Activated CD4-positive, alpha-beta T cell treated with anti-CD3 and anti-CD28 coated beads, Interleukin-2, amount 50 U/mL, for 16 hours (primary cell): ENCODE results near the gene TTC4.

ENCODE experiments used
- DNase-seq: peaks from one replicate; pipeline ENCODE4 v3.0.0-alpha.2; 2020

The TTC4 gene

DNA sequence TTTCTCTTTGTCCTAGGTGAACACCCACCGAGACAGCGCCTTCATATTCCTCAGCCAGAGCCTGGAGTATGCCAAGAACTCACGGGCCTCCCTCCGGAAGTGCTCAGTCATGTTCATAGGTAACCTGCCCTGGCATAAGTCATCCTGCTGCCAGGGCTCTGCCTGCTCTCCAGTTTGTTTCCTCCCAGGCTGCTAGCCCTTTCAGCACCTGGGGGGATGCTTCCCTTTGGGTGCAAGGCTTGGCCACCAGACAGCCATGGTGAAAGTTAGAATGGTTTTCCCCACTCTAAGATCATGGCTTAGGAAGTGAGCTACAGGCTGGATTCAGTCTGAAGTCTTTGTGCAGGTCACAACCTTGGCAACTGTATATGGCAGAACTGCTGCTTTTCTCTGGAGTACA, 9.2 kb upstream of the TTC4 start:
- no peak for DNase-seq

DNA sequence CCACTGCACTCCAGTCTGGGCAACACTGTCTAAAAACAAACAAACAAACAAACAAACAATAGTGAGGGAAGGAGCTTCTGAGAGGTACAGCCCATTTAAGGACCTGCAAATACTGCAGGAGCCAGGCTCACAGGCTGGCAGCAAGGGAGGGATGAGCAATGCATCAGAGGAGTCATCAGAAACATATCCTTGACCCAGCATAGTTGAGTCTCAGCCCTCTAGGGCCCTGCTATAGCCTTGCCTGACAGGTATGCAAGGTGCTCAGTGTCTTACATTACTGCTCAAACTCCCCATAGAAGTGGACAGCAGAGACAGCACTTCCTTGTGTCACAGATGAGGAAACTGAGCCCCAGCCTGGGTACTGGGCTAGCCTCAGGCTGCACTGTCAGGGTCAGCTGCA, 7.3 kb upstream of the TTC4 start:
- no peak for DNase-seq

DNA sequence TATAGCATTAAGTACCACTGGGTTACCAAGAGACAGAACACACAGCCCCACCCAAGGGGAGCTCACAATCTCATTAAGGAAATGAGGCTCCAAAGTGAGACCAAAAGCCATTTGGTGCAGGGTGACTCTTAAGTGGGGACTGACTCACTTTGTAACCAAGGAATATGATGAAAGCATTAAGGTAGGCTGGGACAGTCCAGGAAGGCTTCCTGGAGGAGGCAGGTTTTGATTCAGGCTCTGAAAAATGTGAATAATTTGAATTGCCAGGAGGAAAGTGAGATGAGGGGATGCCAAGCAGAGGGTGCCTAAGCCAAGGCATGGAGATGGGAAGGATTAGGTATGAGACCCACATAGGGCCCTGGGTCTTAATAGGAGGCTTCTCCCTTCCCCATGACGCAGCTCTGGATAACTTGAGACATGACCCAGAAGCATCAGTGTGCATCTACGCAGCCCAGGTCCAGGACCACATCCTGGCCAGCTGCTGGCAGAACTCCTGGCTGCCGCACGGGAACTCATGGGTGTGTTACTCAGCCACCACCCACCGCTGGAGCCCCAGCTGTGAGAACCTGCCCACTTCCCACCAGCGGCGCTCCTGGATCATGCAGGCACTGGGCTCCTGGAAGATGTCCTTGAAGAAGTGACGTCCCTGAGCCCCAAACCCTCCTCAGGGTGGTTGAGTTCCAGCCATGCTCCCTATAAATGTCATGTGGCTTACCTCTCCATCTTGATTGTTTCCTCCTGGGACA, 5.9 kb upstream of the TTC4 start:
- no peak for DNase-seq

DNA sequence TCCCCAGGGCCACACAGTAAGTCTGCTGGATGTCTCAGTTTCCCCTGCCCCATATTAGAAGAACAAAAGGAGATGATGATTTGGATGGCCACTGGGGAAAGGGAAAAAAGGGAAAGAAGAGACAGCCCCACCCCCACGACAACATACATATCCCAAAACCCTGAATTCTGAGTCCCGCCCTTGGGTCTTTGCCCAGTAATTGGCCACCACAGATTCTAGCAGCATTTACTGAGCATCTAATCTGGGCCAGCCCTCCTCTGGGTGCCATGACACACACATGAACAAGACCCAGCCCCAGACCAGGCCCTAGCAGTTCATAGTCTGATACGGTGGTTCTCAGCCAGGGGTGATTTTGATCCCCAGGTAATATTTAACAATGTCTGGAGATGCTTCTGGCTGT, 5.2 kb upstream of the TTC4 start:
- no peak for DNase-seq

DNA sequence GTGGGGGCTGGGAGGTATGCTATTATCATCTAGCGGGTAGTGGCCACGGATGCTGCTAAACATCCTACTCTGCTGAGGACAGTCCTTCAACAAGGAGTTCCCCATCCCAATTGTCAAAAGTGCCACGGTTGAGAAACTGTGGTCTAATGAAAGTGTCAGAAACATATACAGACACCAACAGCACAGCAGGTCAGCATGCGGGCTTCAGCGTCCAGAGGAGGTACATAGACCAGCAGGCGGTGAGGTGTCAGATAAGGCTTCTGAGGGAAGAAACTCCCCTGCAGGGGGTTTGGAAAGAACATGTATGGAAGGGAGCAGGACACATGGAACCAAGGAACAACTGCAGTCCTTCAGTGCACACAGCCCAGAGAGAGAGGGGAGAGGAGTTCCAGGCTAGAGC, 4.8 kb upstream of the TTC4 start:
- no peak for DNase-seq

DNA sequence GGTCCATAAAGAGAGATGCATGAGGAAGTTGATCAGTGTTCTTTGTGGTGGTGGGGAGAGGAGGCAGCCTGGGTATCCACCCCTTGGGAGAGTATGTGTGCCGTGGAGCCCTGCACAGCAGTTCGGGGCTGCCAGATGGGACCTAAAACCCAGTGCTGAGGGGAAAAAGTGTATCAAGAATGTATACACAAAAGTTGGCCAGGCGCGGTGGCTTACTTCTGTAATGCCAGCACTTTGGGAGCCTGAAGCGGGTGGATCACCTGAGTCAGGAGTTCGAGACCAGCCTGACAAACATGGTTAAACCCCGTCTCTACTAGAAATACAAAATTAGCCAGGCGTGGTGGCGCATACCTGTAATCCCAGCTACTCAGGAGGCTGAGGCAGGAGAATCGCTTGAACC, 4.1 kb upstream of the TTC4 start:
- DNase-seq = no peak

DNA sequence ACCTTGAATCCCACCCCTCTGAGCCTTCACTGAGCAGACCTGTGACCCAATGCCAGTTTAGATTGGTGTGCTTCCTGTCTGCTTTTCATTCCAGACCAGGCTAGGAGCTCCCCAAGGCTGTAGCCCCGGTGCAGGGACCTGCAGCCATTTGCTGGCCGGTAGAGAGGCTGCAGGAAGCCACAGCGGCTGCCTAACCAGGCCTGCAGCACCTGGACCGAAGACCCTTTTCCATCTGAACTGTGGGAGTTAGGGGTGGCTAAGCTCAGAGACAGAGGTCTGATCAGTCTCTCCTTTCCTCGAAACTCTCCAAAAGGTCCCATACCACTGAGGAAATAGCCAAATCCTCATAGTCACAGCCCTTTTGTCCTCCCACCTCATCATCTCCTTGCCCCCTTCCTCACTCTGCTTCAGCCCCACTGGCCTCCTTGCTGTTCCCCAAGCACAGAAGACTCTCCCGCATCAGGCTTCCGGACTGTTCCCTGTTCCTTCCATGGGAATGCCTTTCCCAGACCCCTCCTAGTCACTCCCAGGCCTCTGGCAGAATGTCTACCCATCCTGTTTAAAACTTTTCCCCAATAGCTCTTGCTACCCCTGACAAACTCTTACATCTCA, 674 bp upstream of the TTC4 start:
- DNase-seq = no peak

DNA sequence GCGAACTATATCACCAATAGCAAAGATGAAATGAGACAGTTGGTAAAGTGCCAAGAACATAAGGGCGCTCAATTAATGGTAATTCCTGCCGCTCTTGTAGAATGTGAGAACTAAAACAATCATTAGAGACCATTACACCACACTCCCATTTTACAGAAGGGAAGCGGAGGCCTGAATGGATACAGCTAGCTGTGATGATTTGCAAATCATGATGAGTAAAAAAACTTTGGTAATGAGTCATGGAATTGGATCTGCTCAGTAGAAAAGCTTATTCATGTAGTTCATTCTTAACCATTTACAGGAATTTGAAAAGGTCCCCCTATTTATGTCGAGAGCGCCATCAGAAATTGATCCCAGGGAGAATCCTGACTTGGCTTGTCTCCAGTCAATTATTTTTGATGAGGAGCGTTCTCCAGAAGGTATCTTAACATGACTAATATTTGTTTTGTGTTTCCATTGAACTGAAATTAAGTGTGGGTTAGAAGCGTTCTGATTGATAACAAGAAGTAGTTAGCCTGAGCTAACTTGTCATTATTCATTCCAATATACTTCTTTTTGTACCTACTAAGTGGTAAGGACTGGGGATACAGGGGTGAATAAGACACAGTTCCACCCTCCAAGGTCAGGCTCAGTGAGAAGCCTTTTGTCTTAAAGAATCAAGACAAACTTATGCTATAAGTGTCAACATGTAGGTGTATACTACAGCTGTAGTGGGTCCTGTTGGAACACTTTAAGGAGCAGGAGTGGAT, 812 bp downstream of the TTC4 start:
- peak; percentile 65 for DNase-seq

DNA sequence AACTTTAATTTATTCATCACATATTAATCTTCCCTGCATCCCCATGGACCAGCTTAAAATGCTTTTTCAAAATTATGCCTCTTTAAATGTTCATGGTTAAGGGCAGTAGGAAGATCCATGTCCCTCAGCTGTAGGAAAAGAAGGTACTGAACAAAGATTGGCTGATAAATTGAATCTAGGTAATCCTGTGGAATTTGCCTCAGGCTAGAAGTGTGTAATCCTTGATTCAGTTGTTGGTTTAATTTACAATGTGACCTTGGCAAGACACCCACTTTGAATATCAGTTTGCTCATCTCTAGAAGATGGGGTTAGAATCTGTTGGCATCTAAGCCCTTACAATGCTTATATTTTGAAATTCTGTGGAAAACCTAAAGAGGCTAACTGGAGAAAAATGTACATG, 6.1 kb downstream of the TTC4 start:
- no peak for DNase-seq

DNA sequence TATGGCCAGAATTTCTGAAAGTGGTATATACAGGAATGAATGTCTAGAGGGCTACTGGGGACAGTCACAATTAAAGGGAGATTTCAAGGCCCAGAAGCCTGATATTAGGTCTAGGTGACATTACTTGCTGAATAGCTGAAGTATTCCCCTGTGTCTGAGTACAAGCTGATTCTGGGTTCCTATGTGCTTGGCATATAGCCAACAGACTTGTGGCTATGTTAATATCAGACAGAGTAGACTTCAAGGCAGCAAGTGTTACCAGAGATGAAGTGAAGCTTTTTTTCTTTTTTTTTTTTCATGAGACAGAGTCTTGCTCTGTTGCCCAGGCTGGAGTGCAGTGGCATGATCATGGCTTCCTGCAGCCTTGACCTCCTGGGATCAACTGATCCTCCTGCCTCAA, 8.3 kb downstream of the TTC4 start:
- no peak for DNase-seq

DNA sequence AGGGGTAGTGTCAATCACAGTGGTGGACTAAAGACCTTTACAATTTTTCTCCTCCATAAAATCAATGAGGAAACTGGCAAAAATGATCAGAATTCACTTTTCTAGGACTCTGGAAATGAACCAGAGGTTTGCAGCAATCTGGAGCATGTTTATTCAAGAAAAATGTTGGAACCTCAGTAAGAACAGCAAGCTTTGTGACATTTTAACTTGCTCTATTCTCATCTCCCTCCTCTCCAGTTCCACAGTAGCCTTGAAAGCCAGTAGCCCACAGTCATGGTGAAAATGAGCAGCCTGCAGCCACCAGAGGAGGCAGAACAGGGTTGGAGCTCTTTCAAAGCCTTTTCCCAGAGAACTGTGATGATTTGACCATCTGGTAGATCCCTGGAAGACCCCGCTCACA, 9.1 kb downstream of the TTC4 start:
- DNase-seq = no peak

DNA sequence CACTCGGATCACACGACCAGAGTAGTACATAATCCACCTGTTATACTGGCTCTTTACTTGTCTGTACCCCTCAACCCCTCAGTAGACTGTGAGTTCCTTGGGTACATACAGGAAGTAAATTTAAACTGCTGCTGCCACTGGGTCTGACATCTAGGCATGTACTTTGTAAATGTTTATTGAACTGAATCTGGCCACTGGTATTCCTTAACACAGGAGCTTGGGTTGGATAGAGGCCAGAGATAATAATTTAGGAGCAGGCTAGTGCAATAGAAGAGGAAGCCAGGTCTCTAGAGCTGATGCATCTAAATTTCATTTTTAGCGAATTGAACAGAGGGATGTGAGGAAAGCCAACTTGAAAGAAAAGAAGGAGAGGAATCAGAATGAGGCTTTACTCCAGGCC, 12.4 kb downstream of the TTC4 start:
- DNase-seq = no peak

DNA sequence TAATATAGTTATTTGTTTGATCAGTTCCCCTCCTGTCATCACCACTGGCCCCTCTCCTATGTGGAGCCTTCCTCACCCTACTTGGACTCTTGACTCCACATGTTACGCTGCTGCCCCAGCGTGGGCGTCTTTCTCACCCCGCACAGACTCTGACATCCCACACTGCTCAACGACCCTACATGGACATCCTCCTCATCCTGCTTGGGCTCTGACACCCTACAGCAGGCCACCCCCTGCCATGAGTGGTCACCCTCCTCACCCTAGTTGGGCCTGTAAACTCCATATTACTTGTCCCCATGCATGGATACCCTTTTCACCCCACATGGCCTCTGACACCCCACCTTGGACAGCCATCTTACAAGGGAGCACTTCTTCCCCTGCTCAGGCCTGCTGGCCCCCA, 21.0 kb downstream of the TTC4 start:
- no peak for DNase-seq

DNA sequence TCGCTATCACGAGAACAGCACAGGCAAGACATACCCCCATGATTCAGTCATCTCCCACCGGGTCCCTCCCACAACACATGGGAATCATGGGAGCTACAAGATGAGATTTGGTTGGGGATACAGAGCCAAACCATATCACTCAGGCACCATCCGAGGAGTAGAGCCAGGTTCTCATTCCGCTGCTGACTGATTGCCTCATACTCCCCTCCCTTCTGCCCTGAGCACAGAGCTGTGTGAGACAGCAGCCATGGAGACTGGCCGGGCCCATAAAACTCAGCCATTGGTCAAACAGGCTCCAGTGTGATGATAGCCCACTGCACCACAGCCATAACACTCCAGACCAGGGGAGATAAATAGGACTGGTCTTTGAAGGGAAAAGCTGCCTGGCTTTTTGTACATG, 22.6 kb downstream of the TTC4 start:
- DNase-seq = no peak

DNA sequence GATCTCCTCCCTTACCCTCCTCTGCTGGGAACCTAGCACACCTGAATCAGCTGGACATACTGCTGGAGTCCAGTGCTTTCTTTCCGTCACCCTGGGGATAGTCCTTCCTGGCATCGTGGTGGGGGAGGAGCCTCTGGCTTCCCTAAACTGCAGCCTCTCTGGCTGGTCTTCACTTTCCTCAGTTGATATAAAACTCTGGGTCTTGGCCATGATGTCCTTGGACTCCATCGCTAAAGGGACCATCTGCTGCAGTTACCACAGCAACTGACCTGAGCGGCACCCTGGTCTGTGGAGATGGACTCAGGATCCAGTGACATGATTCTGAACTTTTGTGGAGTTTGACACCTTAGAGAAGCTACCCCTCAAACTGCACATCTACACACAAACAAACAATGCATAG, 25.9 kb downstream of the TTC4 start:
- DNase-seq = no peak

DNA sequence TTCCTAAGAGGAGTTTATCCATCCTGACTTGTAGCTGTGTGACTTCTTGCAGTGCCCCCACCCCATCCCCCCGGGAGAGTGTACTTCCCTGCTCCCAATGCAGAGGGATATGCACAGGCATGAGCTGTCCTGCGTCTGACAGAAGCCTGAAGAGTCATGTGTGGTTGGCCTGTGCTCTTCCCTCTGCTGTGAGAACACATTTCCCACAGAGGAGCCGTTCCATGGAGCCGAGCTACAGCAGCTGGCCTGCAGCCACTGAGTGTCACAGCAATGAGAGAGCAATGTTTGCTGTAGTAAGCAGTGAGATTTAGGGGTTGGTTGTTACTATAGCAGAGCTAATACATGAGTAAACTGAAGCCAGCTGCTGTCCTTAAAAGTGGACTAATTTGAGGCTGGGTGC, 26.6 kb downstream of the TTC4 start:
- DNase-seq = no peak

DNA sequence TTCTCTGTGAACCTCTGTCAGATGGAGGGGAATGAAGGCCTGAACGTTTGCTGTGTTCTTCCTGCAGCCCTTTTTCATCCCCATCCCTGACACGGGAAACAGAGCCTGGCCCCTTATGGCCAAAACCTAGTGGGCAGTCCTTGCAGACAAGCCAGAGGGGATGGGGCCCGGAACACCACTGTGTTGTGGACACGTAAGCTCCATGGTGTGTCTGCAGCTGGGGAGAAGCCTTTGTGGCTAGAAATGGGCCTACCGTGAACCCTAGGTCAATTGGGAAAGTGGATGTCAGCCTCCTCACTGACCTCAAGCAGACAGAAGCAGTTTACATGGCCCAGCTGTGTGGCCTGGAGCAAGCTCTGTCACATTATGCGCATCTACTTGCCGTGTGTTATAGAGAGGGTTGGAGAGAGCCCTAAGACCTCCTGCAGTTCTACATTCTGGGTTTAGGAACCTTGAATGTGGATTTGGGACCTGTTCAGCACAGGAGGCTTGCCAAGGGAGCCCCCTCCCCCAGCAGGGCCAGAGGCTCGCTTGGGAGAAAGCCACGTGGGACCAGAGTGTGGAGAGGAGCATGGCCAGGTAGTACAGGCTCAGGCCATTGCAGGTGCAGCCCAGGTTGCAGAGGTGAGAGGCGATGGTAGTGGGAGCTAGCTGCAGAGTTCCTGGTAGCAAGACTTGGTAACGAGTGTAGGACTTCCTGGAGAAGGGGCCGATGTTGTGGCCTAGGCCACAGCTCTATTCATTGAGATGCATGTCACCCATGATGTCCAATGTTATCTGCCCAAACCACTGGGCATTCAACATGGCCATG, 28.0 kb downstream of the TTC4 start:
- no peak for DNase-seq

DNA sequence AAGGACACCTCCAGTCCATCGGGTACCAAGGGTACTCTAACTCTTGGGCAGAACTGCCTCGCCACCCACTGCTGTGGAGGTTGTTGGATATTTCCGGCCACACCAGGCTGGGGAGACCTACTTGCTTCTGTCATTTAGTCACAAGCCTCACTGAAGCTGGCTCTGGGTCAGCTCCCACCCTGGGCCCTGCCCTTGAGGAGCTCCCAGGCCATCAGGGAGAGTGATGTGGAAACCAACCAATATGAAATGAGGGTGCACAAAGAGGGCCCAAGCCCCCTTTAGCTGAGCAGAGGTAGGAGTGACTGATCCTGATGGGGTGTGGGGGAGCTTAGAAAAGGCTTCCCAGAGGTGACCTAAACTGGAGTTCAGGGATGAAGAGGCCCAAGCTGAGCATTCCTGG, 29.0 kb downstream of the TTC4 start:
- DNase-seq = no peak

DNA sequence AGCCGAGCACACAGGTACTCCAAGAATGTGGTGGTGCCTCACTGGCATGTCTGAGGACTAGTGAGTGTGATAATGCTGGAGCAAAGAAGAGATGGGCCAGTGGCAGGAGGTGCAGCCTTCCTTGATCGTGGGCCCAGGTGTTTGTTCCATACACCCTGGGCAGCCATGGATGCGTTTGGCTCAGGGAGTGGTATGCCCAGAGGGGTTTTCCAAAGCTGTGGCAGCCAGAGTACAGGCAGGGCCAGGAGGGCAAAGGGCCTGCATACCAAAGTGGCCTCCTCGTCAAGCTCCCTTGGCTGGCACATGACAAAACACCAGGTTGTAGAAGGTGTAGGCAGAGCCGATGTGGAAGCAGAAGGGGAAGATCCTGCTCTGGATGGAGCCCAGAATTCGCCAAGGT, 29.6 kb downstream of the TTC4 start:
- DNase-seq = no peak

DNA sequence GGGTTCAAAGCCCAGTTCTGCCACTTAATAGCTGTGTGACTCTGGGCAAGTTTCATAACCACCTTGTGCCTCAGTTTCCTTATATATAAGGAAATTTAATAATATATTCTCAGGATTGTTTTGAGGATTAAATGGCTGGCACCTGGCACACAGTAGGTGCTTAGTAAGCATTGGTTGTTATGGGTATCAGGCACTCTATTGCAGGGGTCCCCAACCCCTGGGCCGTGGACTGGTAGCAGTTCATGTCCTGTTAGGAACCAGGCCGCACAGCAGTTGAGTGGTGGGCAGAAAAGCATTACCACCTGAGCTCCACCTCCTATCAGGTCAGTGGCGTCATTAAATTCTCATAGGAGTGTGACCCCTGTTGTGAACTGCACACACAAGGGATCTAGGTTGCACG, 30.2 kb downstream of the TTC4 start:
- DNase-seq = no peak

DNA sequence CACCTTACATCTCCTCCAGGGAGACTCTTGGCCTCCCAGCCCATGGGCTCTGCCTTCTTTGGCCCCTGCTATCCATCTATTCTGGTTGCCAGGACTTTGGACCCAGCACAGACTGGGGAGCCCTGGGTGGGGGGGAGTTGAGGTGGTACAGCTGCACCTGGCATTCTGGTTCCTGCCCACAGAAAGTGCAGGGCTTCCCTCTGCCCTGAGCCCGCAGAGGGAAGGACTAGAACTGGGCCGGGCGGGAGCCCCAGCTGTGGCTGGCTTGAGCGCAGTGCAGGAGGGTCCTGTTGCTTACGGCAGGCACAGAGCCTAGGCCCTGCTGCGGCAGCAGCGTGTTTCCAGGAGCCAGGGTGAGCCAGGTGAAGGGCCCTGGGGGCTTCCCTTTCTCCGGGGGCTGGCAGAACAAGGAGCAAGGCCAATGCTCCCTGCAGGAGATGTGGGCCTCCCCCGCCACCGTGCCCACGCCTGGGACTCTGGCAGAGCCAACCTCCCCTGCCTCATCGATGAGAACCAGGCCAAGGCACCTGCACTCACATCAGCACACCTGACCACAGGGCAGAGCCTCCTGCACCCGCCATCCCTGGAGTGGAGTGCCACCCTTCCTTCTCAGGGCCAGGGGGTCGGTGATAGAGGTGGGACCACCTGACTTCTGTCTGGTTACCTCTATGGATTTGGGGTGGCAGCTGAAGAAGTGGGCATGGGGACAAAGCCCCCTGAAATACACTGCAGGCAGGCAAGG, 32.6 kb downstream of the TTC4 start:
- no peak for DNase-seq

DNA sequence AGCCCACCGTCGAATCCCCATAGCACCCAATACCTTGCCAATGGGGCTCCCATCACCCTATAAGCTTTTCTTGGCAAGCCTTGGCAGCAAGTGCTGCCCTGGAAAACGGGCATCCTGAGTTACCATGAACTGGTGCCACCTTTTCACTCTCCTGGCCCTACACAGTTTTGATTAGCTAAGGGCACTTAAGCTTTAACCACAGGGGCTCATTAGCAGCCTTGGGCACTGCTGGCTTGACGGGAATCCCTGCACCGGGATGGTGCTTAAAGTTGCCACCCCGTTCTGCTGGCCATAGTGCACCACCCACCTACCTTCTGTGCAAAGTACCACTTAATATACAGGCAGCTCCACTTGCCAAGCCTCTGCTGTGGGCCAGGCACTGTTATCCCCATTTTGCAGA, 34.9 kb downstream of the TTC4 start:
- no peak for DNase-seq

DNA sequence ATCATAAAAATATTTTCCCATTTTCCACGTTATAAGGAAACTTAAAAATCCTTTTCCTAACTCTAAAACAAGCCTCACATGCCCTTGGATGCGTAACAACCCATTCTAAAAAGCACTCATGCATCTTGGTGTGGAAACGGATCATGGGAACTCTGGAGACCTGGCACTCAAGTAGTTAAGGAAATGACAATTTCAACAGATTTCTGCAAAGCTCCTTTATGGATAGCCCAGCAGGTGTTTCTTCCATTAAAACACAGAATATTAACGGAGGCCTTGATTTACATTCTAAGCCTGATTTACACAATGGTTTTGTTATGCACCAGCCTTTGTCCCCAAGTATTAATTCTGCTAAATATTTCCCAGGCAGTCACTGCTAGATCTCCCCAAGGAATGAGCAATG, 35.8 kb downstream of the TTC4 start:
- no peak for DNase-seq
